HG03565 (cell line): ENCODE data around the gene TGFB1I1.
"Not testable (repeated sequence)": the region's sequence is repeated elsewhere in the genome, so short reads cannot be mapped to it uniquely, and the experiment has no call there.

Experiments used
- ATAC-seq: cut with Tn5 transposase; IDR thresholded peaks from one replicate; pipeline ENCODE4 v1.9.1; 2021; ENCODE audit warnings: mild to moderate bottlenecking, moderate library complexity; ENCODE audit not compliant: unreplicated experiment

TGFB1I1 gene

GRCh38 chr16:31487071-31487719 lies 15.2 kb downstream of the TGFB1I1 start:
- no peak for ATAC-seq

- ATAC-seq, result peak; percentile 60
These were observed 15.9 kb downstream of the TGFB1I1 start for GRCh38 chr16:31487720-31488467.

- ATAC-seq, result no peak
These were observed 16.7 kb downstream of the TGFB1I1 start for GRCh38 chr16:31488468-31489297.

GRCh38 chr16:31489298-31489564 lies 17.3 kb downstream of the TGFB1I1 start:
- ATAC-seq, result no peak

GRCh38 chr16:31489616-31490584 lies 17.9 kb downstream of the TGFB1I1 start:
- no peak for ATAC-seq

- ATAC-seq, result no peak
These were observed 19.9 kb downstream of the TGFB1I1 start for GRCh38 chr16:31491778-31492418.

- ATAC-seq, result no peak
These were observed 21.7 kb downstream of the TGFB1I1 start for GRCh38 chr16:31493506-31494125.

GRCh38 chr16:31496670-31497069 lies 24.7 kb downstream of the TGFB1I1 start:
- ATAC-seq, result no peak

- no peak for ATAC-seq
These were observed 26.5 kb downstream of the TGFB1I1 start for GRCh38 chr16:31498493-31498892.

GRCh38 chr16:31499928-31500327 lies 28.0 kb downstream of the TGFB1I1 start:
- ATAC-seq, result no peak

- ATAC-seq, result no peak
These were observed 29.4 kb downstream of the TGFB1I1 start for GRCh38 chr16:31501226-31501965.

- no peak for ATAC-seq
These were observed 30.0 kb downstream of the TGFB1I1 start for GRCh38 chr16:31501966-31502348.

- ATAC-seq, result no peak
These were observed 31.0 kb downstream of the TGFB1I1 start for GRCh38 chr16:31502981-31503380.

GRCh38 chr16:31503555-31503954 lies 31.6 kb downstream of the TGFB1I1 start:
- not testable (repeated sequence) for ATAC-seq

GRCh38 chr16:31504159-31504558 lies 32.2 kb downstream of the TGFB1I1 start:
- no peak for ATAC-seq

GRCh38 chr16:31505483-31505882 lies 33.5 kb downstream of the TGFB1I1 start:
- ATAC-seq, result peak; percentile 72

GRCh38 chr16:31507617-31507928 lies 35.6 kb downstream of the TGFB1I1 start:
- ATAC-seq, result no peak

GRCh38 chr16:31507929-31508705 lies 36.2 kb downstream of the TGFB1I1 start, which contains the start of gene RUSF1:
TSS of gene RUSF1 (minus strand) at chr16:31508391. CDS start at chr16:31508373, 18 bp downstream.
- peak; percentile 77 for ATAC-seq
